Pancreas (tissue), 10 donors: ENCODE data around the gene EGLN1. TPM values are rescaled to one million over a fixed set of nuclear protein-coding genes. Genes with fewer than 3 reads are reported as not detected.

Source experiments
- ATAC-seq, 4 donors: fragments of 200-7000 bp; cut with Tn5 transposase; one replicate each; pipeline versions ENCODE4 v1.8.0 to v1.9.1; 2020; ENCODE audit warnings: mild to moderate bottlenecking in 4 of 4, moderate library complexity in 4 of 4
- DNase-seq, 6 donors: peaks; one replicate each; pipeline ENCODE4 v3.0.0-alpha.2; 2020
- FAIRE-seq: peaks from 2 replicates; lab custom pipeline; 2012; peaks lifted over from hg19 to GRCh38; lab: Jason Lieb, UNC
- H3K27ac ChIP-seq, 4 donors: fragments of 200-600 bp; sonication (generic); 1 replicate in 3 of 4; 2 replicates in 1 of 4; pipeline versions ENCODE4 v1.5.0 to v1.8.0; 2020
- H3K27me3 ChIP-seq, 4 donors: fragments of 200-600 bp; one replicate each; pipeline ENCODE4 v1.8.0; 2021
- H3K36me3 ChIP-seq, 3 donors: fragments of 200-600 bp; sonication (generic) in 1 of 3; one replicate each; pipeline versions ENCODE4 v1.5.0 to v1.8.0; 2020 to 2021
- H3K4me1 ChIP-seq, 3 donors: fragments of 200-600 bp; one replicate each; pipeline ENCODE4 v1.8.0; 2021
- H3K4me3 ChIP-seq, 4 donors: fragments of 200-600 bp; sonication (generic) in 2 of 4; one replicate each; pipeline versions ENCODE4 v1.5.0 to v1.8.0; 2020 to 2021
- H3K9me3 ChIP-seq, 4 donors: fragments of 200-600 bp; one replicate each; pipeline ENCODE4 v1.8.0; 2021
- WGBS, 2 donors: extraction: QIAGEN DNeasy Blood & Tissue Kit; methylation state at CpG; one replicate each; pipeline ENCODE4 v1.1.7; 2013; 5-methylcytosine and 5-hydroxymethylcytosine counted together
- intact Hi-C, 3 donors: fragments of 100-400 bp; cut with DNase I; formaldehyde crosslinking; loops; one replicate each; pipeline versions ENCODE4 v1.11.1 to v1.14.2; 2022
- polyA plus RNA-seq, 2 donors: library from polyadenylated mRNA; stranded (reverse); fragments of 200-250 nt; gene quantifications; one replicate each; pipeline ENCODE4 v1.2.3, GENCODE V29; 2013
- total RNA-seq, 6 donors: library from RNA; stranded (reverse); fragmentation: NEBNext Ultra II Directional in 4 of 6; extraction: Animal tissue kit (Norgen Biotek cat#: 25700) in 4 of 6; gene quantifications; one replicate each; pipeline versions ENCODE4 v1.2.1 to v1.2.4, GENCODE V29; 2021 to 2023
- TF ChIP-seq, protein P1 (sequence below), 4 donors: fragments of 200-600 bp; sonication (generic) in 3 of 4; IDR thresholded peaks; one replicate each; pipeline versions ENCODE4 v1.5.0 to v1.8.0; 2021; ENCODE audit warnings: antibody characterized with exemption in 4 of 4
- donor health status: healthy with polysubstance abuse.
- donor health status: DM: no; HTN: no; CAD: no; lungs with moderate emphysema.
- donor health status: DM: no; HTN: no; CAD: no.
- donor health status: control.
- donor health status: control.
- donor health status: Bipolar disorder and iron deficiency.
- donor health status: DM: yes; HTN: yes; CAD: no.
- donor health status: DM: no; HTN: no; CAD: no.
- donor health status: DM: no; HTN: no; CAD: no.
- donor health status: DM: yes; HTN: yes; CAD: no.

Gene EGLN1
- total and polyA plus RNA-seq, 8 donors: 6.8 to 27.0 (median 16.7) TPM

DNA sequence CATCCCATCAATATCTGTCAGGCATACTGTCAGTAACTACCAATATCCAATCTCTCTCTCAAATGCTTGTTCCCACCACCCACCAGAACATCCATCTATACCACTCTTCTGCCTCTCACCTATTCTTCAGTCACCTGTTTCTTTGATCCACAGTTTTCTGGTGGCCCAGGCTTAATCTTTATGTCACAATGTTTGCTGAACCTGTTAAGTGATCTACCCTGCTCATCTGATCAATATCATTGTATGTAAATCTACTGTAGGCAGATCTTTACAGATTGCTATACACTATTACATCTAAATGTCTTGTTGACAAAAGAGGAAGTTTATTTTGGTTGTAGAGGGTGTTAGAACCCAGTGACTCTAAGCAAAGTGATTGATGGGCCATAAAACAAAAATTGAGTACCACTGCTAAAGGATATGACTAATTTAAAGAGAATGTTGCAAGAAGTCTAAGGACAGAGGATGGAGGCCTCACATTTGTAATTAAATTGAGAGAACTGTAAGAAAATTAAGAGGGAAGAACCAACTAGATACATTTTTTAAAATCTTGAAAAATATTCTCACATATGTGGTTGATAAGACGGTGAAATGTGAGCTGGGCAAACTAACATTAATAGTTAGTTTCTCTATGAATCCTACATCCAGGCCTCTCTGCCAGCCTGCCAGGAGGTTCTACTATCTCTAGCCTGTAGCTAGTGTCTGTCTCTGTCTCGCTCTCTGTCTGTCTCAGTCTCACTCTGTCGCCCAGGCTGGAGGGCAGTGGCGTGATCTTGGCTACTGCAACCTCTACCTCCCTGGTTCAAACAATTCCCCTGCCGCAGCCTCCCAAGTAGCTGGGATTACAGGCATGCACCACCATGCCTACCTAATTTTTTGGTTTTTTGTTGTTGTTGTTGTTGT is 34.1 kb downstream of the EGLN1 start:
- WGBS, 2 donors: 93 to 97% methylated on average over 4 to 5 of the region's 5 CpGs
- TF ChIP-seq, protein P1, sequence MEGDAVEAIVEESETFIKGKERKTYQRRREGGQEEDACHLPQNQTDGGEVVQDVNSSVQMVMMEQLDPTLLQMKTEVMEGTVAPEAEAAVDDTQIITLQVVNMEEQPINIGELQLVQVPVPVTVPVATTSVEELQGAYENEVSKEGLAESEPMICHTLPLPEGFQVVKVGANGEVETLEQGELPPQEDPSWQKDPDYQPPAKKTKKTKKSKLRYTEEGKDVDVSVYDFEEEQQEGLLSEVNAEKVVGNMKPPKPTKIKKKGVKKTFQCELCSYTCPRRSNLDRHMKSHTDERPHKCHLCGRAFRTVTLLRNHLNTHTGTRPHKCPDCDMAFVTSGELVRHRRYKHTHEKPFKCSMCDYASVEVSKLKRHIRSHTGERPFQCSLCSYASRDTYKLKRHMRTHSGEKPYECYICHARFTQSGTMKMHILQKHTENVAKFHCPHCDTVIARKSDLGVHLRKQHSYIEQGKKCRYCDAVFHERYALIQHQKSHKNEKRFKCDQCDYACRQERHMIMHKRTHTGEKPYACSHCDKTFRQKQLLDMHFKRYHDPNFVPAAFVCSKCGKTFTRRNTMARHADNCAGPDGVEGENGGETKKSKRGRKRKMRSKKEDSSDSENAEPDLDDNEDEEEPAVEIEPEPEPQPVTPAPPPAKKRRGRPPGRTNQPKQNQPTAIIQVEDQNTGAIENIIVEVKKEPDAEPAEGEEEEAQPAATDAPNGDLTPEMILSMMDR (IDR thresholded peaks at IDR 0.05): no peak
- H3K9me3 ChIP-seq: no peaks in the 10 kb centered on the region
- H3K4me1 ChIP-seq: peaks cover 14 to 53% (median 18%) of the 10 kb centered on the region in 3 donors
- H3K36me3 ChIP-seq: no peaks in the 10 kb centered on the region
- DNase-seq (no peak), FAIRE-seq (no peak), ATAC-seq (no peak)
- H3K27ac ChIP-seq: peak overlapping the region in 1 of 4 donors; percentile 4
- H3K27me3 ChIP-seq: no peaks in the 10 kb centered on the region
- no peak overlapping the region for H3K4me3 ChIP-seq
- intact Hi-C loops: no loop called here

DNA sequence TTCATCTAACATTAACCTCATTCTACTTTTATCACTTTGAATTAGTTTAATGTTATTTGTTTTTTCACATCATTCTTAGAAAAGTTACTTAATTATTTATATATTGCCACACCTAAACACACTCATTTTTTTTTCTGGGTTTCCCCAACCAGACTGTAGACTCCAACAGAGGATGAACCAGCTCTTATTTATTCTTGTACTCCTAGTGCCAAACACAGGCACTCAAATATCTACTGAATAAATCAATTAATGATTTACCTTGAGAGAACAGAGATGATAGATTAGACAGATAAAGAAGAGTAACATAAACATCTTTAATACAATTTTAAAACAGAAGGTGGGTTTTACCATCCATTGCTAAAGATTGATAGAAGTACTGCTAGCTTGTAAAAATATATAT is 35.6 kb downstream of the EGLN1 start:
- no peaks in the 10 kb centered on the region for H3K36me3 ChIP-seq
- ATAC-seq: no peak
- no peaks in the 10 kb centered on the region for H3K27me3 ChIP-seq
- FAIRE-seq: no peak
- H3K27ac ChIP-seq: peak overlapping the region in 2 of 4 donors; percentile 56 to 66
- H3K9me3 ChIP-seq: no peaks in the 10 kb centered on the region
- no peak overlapping the region for H3K4me3 ChIP-seq
- intact Hi-C loops: no loop called here
- TF ChIP-seq, protein P1 (IDR thresholded peaks at IDR 0.05): no peak
- DNase-seq: no peak
- H3K4me1 ChIP-seq: peaks cover 10 to 60% (median 12%) of the 10 kb centered on the region in 3 donors

- DNase-seq (peak in 3 of 6 donors; percentile 29 to 45 (median 44)), FAIRE-seq (no peak), ATAC-seq (peak; percentile 69 to 90 (median 84))
- Histone ChIP-seq H3K27me3 (no peaks in the 10 kb centered on the region), H3K27ac (peak overlapping the region in 2 of 4 donors; percentile 56 to 66), H3K9me3 (no peaks in the 10 kb centered on the region), H3K4me1 (peaks cover 10 to 61% (median 13%) of the 10 kb centered on the region in 3 donors), H3K4me3 (no peak overlapping the region), H3K36me3 (no peaks in the 10 kb centered on the region)
- TF ChIP-seq, protein P1 (IDR thresholded peaks at IDR 0.05): no peak
- WGBS, 2 donors: 44 to 46% methylated on average over 2 of the region's 2 CpGs
- intact Hi-C loops: no loop called here
These were observed 36.7 kb downstream of the EGLN1 start for GRCh38 chr1:231385416-231385748.

DNA sequence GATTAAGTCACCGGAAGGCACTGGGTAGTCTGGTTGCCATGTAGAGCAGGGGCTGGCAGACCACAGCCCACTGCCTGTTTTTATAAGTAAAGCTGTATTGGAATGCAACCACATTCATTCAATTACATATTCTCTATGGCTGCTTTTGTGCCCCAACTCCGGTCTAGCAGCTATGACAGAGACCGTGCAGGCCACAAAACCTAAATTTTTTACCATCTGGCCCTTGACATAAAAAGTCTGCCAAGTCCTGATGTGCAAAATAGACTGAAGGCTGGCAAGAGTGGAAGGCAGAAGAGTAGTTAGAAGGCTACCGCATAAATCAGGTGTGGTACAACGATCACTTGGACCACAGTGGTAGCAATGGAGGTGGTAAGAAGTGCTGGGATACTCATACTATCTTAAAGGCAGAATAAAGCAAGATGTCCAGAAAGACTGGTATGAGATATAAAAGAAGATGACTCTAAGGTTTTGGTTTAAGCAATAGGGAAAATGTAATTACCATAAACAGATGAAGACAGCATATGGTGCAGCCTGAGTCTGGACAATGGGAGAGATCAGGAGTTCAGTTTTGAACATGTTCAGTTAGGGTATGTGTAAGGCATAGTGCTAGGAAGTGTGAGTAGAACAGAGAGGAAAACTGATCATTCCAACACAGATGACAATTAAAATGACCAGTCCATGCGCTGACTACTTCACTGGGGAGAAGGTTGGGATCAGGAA is 37.2 kb downstream of the EGLN1 start:
- WGBS, 2 donors: 97% methylated on average over 6 of the region's 6 CpGs

More for the DNA sequence above, 37.2 kb downstream of the EGLN1 start:
- H3K4me1 ChIP-seq: peaks cover 10 to 56% (median 13%) of the 10 kb centered on the region in 3 donors
- peak in 1 of 4 donors; percentile 42 for ATAC-seq
- intact Hi-C loops: no loop called here
- H3K27ac ChIP-seq: peak overlapping the region in 2 of 4 donors; percentile 56 to 66
- H3K4me3 ChIP-seq: no peak overlapping the region
- no peak for FAIRE-seq
- no peaks in the 10 kb centered on the region for H3K36me3 ChIP-seq
- TF ChIP-seq, protein P1 (IDR thresholded peaks at IDR 0.05): no peak
- no peak for DNase-seq
- no peaks in the 10 kb centered on the region for H3K27me3 ChIP-seq
- H3K9me3 ChIP-seq: no peaks in the 10 kb centered on the region
